GM18505 (cell line): Measurements from ENCODE around the gene AP5S1.
A peak's percentile ranks its signal among the peaks of the same experiment; 100 is the strongest.
"Not testable (repeated sequence)": the region's sequence is repeated elsewhere in the genome, so short reads cannot be mapped to it uniquely, and the experiment has no call there.

ENCODE experiments used
- ATAC-seq: cut with Tn5 transposase; IDR thresholded peaks from one replicate; pipeline ENCODE4 v1.9.1; 2021; ENCODE audit not compliant: unreplicated experiment
- POLR2A ChIP-seq: IDR thresholded peaks from 4 replicates; pipeline ENCODE4 v1.6.1; 2011; ENCODE audit warnings: borderline replicate concordance; ENCODE audit not compliant: insufficient read depth, insufficient read length; ENCODE audit errors: extremely low read depth

AP5S1 gene

DNA sequence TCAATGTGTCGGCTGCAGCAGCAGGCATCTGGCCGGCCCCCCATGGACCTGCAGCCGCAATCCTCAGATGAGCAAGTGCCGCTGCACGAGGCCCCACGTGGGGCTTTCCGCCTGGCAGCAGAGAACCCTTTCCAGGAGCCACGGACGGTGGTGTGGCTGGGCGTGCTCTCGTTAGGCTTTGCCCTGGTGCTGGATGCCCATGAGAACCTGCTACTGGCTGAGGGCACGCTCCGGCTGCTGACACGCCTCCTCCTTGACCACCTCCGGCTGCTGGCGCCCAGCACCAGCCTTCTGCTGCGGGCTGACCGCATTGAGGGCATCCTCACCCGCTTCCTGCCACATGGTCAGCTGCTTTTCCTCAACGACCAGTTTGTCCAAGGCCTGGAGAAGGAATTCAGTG, 3.5 kb downstream of the AP5S1 start:
- no peak for ATAC-seq
- no peak for TF ChIP-seq POLR2A

GRCh38 chr20:3825526-3825925, 5.2 kb downstream of the AP5S1 start:
- ATAC-seq: no peak
- no peak for TF ChIP-seq POLR2A

- no peak for TF ChIP-seq POLR2A
- no peak for ATAC-seq
Observed at GRCh38 chr20:3826420-3826819, 6.1 kb downstream of the AP5S1 start.

DNA sequence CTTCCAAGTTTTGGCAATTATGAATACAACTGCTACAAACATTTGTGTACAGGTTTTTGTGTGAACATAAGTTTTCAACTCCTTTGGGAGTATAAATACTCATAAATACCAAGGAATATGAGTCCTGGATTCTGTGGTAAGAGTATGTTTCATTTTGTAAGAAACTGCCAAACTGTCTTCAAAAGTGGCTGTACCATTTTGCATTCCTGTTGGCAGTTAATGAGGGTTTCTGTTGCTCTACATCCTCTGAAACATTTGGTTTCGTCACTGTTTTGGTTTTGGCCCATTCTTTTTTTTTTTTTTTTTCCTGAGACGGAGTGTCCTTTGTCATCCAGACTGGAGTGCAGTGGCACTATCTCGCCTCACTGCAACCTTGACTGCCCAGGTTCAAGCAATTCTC, 8.5 kb downstream of the AP5S1 start:
- no peak for TF ChIP-seq POLR2A
- ATAC-seq: no peak

- ATAC-seq: not testable (repeated sequence)
Observed at GRCh38 chr20:3829891-3830290, 9.5 kb downstream of the AP5S1 start.

DNA sequence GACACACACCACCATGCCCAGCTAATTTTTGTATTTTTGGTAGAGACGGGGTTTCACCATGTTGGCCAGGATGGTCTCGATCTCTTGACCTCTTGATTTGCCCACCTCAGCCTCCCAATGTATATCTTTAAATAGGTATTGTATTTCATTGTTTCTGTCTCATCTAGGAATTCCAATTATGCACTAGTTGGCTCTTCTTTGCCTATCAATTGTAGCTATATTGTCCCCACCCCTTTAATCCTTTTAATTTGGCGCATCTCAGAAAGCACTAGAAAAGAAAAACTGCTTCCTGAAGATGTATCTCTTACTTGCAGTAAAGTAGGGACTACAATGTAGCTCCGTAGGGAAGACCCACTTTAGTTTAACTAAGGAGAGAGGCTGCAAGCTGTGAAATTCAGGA, 15.8 kb downstream of the AP5S1 start:
- no peak for ATAC-seq
- no peak for TF ChIP-seq POLR2A

GRCh38 chr20:3839328-3839727, 19.0 kb downstream of the AP5S1 start:
- no peak for ATAC-seq
- TF ChIP-seq POLR2A: no peak

DNA sequence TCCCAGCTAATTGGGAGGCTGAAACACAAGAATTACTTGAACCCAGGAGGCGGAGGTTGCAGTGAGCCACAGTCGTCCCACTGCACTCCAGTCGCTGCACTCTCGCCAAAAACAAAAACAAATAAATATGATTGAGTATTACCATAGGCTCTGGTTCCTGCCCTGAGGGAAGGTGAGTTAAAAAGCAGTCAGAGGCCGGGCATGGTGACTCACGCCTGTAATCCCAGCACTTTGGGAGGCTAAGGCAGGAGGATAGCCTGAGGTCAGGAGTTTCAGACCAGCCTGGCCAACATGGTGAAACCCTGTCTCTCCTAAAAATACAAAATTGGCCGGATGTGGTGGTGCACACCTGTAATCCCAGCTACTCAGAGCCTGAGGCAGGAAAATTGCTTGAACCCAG, 19.9 kb downstream of the AP5S1 start:
- not testable (repeated sequence) for ATAC-seq

- no peak for TF ChIP-seq POLR2A
- ATAC-seq: no peak
Observed at GRCh38 chr20:3842348-3842930, 22.1 kb downstream of the AP5S1 start.

DNA sequence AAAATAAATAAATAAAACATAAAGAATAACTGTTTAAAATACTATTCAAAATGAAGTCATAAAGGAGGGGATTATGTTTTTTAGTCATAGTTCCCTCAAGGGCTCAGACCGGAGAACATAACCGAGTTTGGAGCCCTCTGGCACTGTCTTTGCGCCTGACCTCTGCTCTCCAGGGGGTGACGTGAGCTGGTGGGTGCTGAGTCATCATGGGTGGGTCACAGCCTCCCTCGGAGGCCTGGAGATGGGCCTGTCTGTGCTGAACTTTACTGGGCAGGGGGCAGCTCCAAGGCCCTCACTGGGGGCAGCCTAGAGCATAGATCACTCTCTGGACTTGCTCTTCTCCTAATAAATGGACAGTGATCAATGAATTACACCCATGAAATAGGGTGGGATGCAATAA, 23.1 kb downstream of the AP5S1 start:
- no peak for ATAC-seq
- no peak for TF ChIP-seq POLR2A

DNA sequence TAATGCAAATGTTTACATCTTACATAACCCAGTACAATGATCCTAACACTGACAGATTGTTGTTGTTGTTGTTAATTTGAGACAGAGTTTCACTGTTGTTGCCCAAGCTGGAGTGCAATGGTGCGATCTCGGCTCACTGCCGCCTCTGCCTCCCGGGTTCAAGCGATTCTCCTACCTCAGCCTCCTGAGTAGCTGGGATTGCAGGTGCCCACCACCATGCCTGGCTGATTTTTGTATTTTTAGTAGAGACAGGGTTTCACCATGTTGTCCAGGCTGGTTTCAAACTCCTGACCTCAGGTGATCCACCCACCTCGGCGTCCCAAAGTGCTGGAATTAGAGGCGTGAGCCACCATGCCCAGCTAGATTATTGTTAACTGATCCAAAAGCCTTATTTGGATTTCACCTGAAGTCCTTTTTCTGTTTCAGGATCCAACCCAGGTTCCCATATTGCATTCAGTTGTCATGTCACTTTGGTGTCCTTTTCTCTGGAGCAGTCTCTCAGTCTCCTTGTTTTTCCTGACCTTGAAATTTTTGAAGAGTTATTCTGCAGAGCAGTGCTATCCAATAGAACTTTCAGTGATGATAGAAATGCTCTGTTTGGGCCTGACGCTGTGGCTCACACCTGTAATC, 23.8 kb downstream of the AP5S1 start:
- not testable (repeated sequence) for ATAC-seq

DNA sequence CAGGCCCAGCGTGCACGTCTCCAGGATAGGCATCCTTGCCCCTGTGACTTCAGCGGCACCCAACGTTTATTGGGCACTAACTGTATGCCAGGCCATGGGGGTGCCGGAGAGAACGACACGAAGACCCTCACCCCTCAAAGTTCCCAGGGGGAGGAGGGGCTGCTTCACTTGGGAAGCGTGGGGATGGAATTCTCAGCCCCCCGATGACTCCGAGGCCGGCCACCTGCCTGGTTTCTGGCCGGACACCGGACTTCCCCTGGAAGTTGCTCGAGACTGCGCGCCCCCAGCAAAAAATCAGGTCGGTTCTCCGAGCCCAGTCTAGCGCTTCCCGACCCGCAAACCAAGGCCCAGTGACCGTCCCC, 26.0 kb downstream of the AP5S1 start:
- ATAC-seq: no peak
- TF ChIP-seq POLR2A: no peak

DNA sequence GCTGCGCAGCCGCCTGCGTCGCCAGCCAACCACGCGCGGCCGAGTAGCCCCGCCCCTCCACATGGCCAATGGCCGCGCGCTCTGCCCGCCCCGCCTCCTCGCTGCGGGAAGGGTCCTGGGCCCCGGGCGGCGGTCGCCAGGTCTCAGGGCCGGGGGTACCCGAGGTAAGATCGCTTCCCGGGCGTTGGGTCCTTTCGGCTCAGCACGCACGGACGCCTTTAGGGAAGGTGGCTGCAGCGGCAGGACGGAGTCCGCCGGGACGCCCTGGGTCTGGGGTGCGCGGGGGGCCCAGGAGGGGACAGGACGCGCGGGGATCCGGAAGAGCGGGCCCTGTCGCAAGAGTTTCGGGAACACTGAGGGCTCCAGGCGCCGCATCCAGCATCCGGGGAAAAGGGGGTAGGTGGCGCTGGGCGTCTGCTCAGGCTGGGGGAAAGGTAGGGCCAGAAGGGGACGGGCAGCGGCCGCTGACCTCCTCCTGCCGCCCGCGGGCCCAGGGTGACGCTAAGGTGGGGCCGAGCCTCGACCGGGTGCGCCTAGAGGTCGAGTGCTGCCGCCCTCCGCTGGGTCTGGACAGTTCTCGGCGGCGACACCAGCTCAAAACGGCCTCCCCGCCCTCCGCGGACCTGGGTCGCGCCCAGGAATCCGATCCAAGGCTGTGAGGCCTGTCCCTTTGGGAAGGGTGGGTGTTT, 26.5 kb downstream of the AP5S1 start, which contains the start of gene MAVS:
Gene MAVS, plus strand, starts transcription at position 95 of the 689 bp plus-strand sequence. CDS start 7,791 bp downstream, outside the sequence.
- TF ChIP-seq POLR2A: peak; percentile 86
- ATAC-seq: peak; percentile 89

GRCh38 chr20:3847429-3847940, 27.1 kb downstream of the AP5S1 start:
- no peak for TF ChIP-seq POLR2A
- no peak for ATAC-seq
